HepG2 (cell line): ENCODE data around the gene ULBP2. TPM values are rescaled to one million over a fixed set of nuclear protein-coding genes. Genes with fewer than 3 reads are reported as not detected.

ENCODE experiments used
- ATAC-seq: fragments of 200-7000 bp; cut with Tn5 transposase; 3 replicates; pipeline ENCODE4 v1.9.1; 2020; ENCODE audit warnings: mild to moderate bottlenecking, moderate library complexity
- BruUV-seq: library from RNA; stranded (reverse); fragments of 400-500 nt; replicated peaks from 2 replicates; lab custom pipeline; 2021; lab: Mats Ljungman, UMichigan
- CTCF ChIA-PET: fragments of 300-600 bp; formaldehyde crosslinking; extraction: SDS; loops from one replicate; lab custom pipeline; 2021; ENCODE audit warnings: low total read pairs, inconsistent platforms, low intra/inter-chr PET ratio; lab: Yijun Ruan, JAX
- POLR2A ChIA-PET: fragments of 350-600 bp; sonication (Branson Sonifier 250); formaldehyde crosslinking; loops from one replicate; lab custom pipeline; 2020; ENCODE audit warnings: antibody characterized with exemption, inconsistent platforms; lab: Yijun Ruan, JAX
- DNase-seq: peaks from one replicate; pipeline ENCODE4 v3.0.0-alpha.2; 2015; ENCODE audit warnings: low spot score
- FAIRE-seq: peaks from 3 replicates; lab custom pipeline; 2011; peaks lifted over from hg19 to GRCh38; lab: Jason Lieb, UNC
- H2AFZ ChIP-seq: one replicate; pipeline ENCODE4 v1.6.1; 2011; ENCODE audit warnings: low read length, inconsistent platforms
- H3K27ac ChIP-seq: fragments of 300-600 bp; 3 replicates; pipeline ENCODE4 v1.8.0; 2011; ENCODE audit warnings: mixed run types, mild to moderate bottlenecking, mixed read lengths, low read length, inconsistent platforms; ENCODE audit not compliant: insufficient read depth; ENCODE audit errors: extremely low read length
- H3K27me3 ChIP-seq, 2 experiments: fragments of 200-600 bp in 1 of 2; 2 replicates in 1 of 2; 3 replicates in 1 of 2; pipeline versions ENCODE4 v1.6.0 to v1.8.0; 2011; ENCODE audit warnings: low read length in 2 of 2, mild to moderate bottlenecking in 2 of 2, moderate library complexity in 2 of 2, inconsistent platforms in 1 of 2; ENCODE audit not compliant: insufficient read depth in 2 of 2, control insufficient read depth in 1 of 2
- H3K36me3 ChIP-seq, 2 experiments: fragments of 200-600 bp in 1 of 2; replicated peaks in 1 of 2; 2 replicates in 1 of 2; 3 replicates in 1 of 2; pipeline versions ENCODE4 v1.5.1 to v1.8.0; 2011; ENCODE audit warnings: low read length in 2 of 2, inconsistent platforms in 1 of 2; ENCODE audit not compliant: insufficient read depth in 2 of 2, control insufficient read depth in 1 of 2
- H3K4me1 ChIP-seq: 2 replicates; pipeline ENCODE4 v1.5.1; 2012; ENCODE audit warnings: low read length, inconsistent platforms; ENCODE audit not compliant: insufficient read depth
- H3K4me2 ChIP-seq: 2 replicates; pipeline ENCODE4 v1.6.0; 2011; ENCODE audit warnings: low read depth, low read length, inconsistent platforms
- H3K4me3 ChIP-seq, 3 experiments: fragments of 200-600 bp in 1 of 3; sonication (generic), shearing (Covaris generic) in 1 of 3; replicated peaks in 1 of 3; 2 replicates each; pipeline ENCODE4 v1.5.1; 2011 to 2016; ENCODE audit warnings: low read length in 3 of 3, inconsistent platforms in 2 of 3, low read depth in 2 of 3, mild to moderate bottlenecking in 2 of 3, control low read depth in 1 of 3, mixed read lengths in 1 of 3; ENCODE audit not compliant: insufficient read depth in 1 of 3
- H3K79me2 ChIP-seq: one replicate; pipeline ENCODE4 v1.6.1; 2011; ENCODE audit warnings: low read length, inconsistent platforms; ENCODE audit not compliant: insufficient read depth
- H3K9ac ChIP-seq: 2 replicates; pipeline ENCODE4 v1.6.0; 2011; ENCODE audit warnings: mild to moderate bottlenecking, low read depth, low read length, inconsistent platforms; ENCODE audit not compliant: insufficient read depth
- H3K9me3 ChIP-seq: 2 replicates; pipeline ENCODE4 v1.5.1; 2012; ENCODE audit warnings: mild to moderate bottlenecking, low read length
- H4K20me1 ChIP-seq: 2 replicates; pipeline ENCODE4 v1.6.0; 2011; ENCODE audit warnings: inconsistent platforms, mild to moderate bottlenecking, low read length, moderate library complexity; ENCODE audit not compliant: insufficient read depth
- EEA1 ChIP-seq: sonication (generic); formaldehyde crosslinking; IDR thresholded peaks from 2 replicates; pipeline ENCODE4 v1.5.1; 2020; ENCODE audit warnings: mild to moderate bottlenecking, missing genetic modification reagents, borderline replicate concordance
- FOXP1 ChIP-seq, 2 experiments: fragments of 450-650 bp in 1 of 2; IDR thresholded peaks; 2 replicates each; pipeline ENCODE4 v1.6.1; 2017 to 2018; ENCODE audit warnings: antibody characterized with exemption in 1 of 2
- HHEX ChIP-seq: IDR thresholded peaks from 2 replicates; pipeline ENCODE4 v1.6.1; 2016; ENCODE audit warnings: control low read depth
- NR2F6 ChIP-seq, 2 experiments: IDR thresholded peaks; 2 replicates each; pipeline ENCODE4 v1.6.1; 2016; ENCODE audit warnings: antibody characterized with exemption in 1 of 2, mild to moderate bottlenecking in 1 of 2
- SIX4 ChIP-seq: sonication (generic); formaldehyde crosslinking; IDR thresholded peaks from 2 replicates; pipeline ENCODE4 v1.4.0; 2020; ENCODE audit warnings: missing genetic modification reagents
- TEAD2 ChIP-seq: sonication (generic); formaldehyde crosslinking; IDR thresholded peaks from 2 replicates; pipeline ENCODE4 v1.9.0; 2021; ENCODE audit warnings: missing genetic modification reagents
- TEAD3 ChIP-seq: optimal IDR thresholded peaks from 2 replicates; pipeline ENCODE3; 2016; ENCODE audit warnings: borderline replicate concordance
- ZBTB7B ChIP-seq: sonication (generic); formaldehyde crosslinking; IDR thresholded peaks from 2 replicates; pipeline ENCODE4 v1.4.0; 2020; ENCODE audit warnings: missing genetic modification reagents
- ZNF567 ChIP-seq: sonication (generic); formaldehyde crosslinking; IDR thresholded peaks from 2 replicates; pipeline ENCODE4 v1.8.1; 2023; ENCODE audit warnings: mild to moderate bottlenecking, missing genetic modification reagents, borderline replicate concordance
- ZNF580 ChIP-seq: IDR thresholded peaks from 2 replicates; pipeline ENCODE4 v1.6.1; 2016; ENCODE audit warnings: low read depth, borderline replicate concordance
- ZSCAN22 ChIP-seq: sonication (generic); formaldehyde crosslinking; IDR thresholded peaks from 2 replicates; pipeline ENCODE4 v1.4.0; 2020; ENCODE audit warnings: mild to moderate bottlenecking, missing genetic modification reagents
- ZUFSP ChIP-seq: sonication (generic); formaldehyde crosslinking; IDR thresholded peaks from 2 replicates; pipeline ENCODE4 v1.9.0; 2021; ENCODE audit warnings: missing genetic modification reagents, mild to moderate bottlenecking, borderline replicate concordance
- WGBS: methylation state at CpG from one replicate; pipeline ENCODE4 v1.1.6; 2017; ENCODE audit warnings: low lambda C conversion rate; 5-methylcytosine and 5-hydroxymethylcytosine counted together
- in situ Hi-C: cut with HindIII; loops from 2 replicates; pipeline ENCODE4 v1.10.0; 2017; ENCODE audit warnings: low pct_unique_long_range_greater_than_20kb; ENCODE audit not compliant: extremely low pct_ligation_motif_present
- intact Hi-C: fragments of 100-400 bp; cut with micrococcal nuclease; formaldehyde crosslinking; loops from one replicate; pipeline ENCODE4 v1.10.0; 2022; ENCODE audit not compliant: unreplicated experiment
- polyA plus RNA-seq, 8 experiments: library from polyadenylated mRNA; depleted of rRNA in 3 of 8; stranded (reverse) in 7 of 8; unstranded in 1 of 8; fragments of >200 nt; fragmentation: Illumina TruSeq in 4 of 8; extraction: Trizol in 4 of 8; gene quantifications; 2 replicates each; pipeline versions ENCODE4 v1.2.1 to v1.2.3, GENCODE V29; 2011 to 2016; ENCODE audit warnings: low read depth in 4 of 8, missing spikeins in 1 of 8, mixed read lengths in 1 of 8; ENCODE audit not compliant: insufficient read depth in 1 of 8
- total RNA-seq, 5 experiments: library from RNA; depleted of rRNA; stranded (reverse); fragments of >200 nt; fragmentation: Illumina TruSeq; extraction: Trizol; gene quantifications; 2 replicates each; pipeline ENCODE4 v1.2.3, GENCODE V29; 2016; ENCODE audit warnings: low read depth in 1 of 5
- TF ChIP-seq, protein P1 (sequence below): sonication (generic); formaldehyde crosslinking; IDR thresholded peaks from 2 replicates; pipeline ENCODE4 v1.5.1; 2020; ENCODE audit warnings: missing genetic modification reagents, mild to moderate bottlenecking, borderline replicate concordance
- TF ChIP-seq, protein P2 (sequence below): sonication (generic); formaldehyde crosslinking; IDR thresholded peaks from 2 replicates; pipeline ENCODE4 v1.4.0; 2020; ENCODE audit warnings: low read depth, mild to moderate bottlenecking, missing genetic modification reagents
- TF ChIP-seq, protein P3 (sequence below): sonication (generic); formaldehyde crosslinking; IDR thresholded peaks from 2 replicates; pipeline ENCODE4 v1.8.1; 2022; ENCODE audit warnings: mild to moderate bottlenecking, missing genetic modification reagents

Gene ULBP2
- total and polyA plus RNA-seq, 2 of the 13 experiments (the other 11 are each of a cell fraction or from before 2014, with no cell fraction given): not detected

DNA sequence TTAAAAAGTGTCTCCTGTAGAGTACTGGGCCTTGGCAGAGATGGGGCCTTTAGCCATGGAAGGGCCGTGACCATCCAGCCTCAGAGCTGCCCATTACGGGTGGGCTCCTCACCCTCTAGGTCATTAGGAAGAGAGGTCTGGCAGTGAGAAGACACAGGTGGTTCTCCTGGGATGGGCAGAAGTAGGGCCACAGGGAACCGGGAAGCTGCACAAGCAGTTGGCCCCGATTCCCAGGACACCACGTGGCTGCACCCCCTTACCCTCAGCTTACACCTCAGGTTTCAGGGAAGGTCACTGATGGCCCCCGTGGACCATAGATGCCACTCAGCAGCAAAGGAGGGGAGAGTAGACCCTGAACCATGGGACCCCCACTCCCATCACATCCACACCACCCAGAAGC lies 20.5 kb upstream of the ULBP2 start:
- H3K27me3 ChIP-seq: peaks cover 13 to 76% of the 10 kb centered on the region in 2 experiments
- no peak overlapping the region for H2AFZ ChIP-seq
- FAIRE-seq (no peak), ATAC-seq (no peak), DNase-seq (no peak)
- H3K79me2 ChIP-seq: no peaks in the 10 kb centered on the region
- CTCF ChIA-PET: no interaction called here
- H3K4me2 ChIP-seq: no peak overlapping the region
- POLR2A ChIA-PET: no interaction called here
- no peaks in the 10 kb centered on the region for H3K36me3 ChIP-seq
- H3K4me3 ChIP-seq: no peak overlapping the region
- WGBS: 37% methylated on average over 6 of the region's 6 CpGs
- H3K4me1 ChIP-seq: peaks cover 31% of the 10 kb centered on the region
- no TSS peak for BruUV-seq
- intact Hi-C loops (no loop called here), in situ Hi-C loops (loop anchor here (5.0 kb wide), 2 partner anchors 79 to 199 kb away; no protein-coding TSS in a partner anchor)
- H3K27ac ChIP-seq: no peak overlapping the region
- no peak overlapping the region for H3K9ac ChIP-seq
- no peaks in the 10 kb centered on the region for H4K20me1 ChIP-seq
- H3K9me3 ChIP-seq: no peaks in the 10 kb centered on the region
- TF ChIP-seq FOXP1 (IDR thresholded peaks at IDR 0.05) (no peak), FOXP1 (CRISPR knock-in tag; IDR thresholded peaks at IDR 0.05) (no peak), EEA1 (CRISPR knock-in tag) (no peak), TEAD3 (CRISPR knock-in tag) (no peak), ZNF580 (CRISPR knock-in tag) (no peak), ZNF567 (CRISPR knock-in tag) (no peak), TEAD2 (CRISPR knock-in tag) (no peak), ZUFSP (CRISPR knock-in tag) (no peak), SIX4 (CRISPR knock-in tag) (no peak), ZSCAN22 (CRISPR knock-in tag) (no peak), ZBTB7B (CRISPR knock-in tag) (no peak), HHEX (CRISPR knock-in tag) (no peak), NR2F6 (IDR thresholded peaks at IDR 0.05) (no peak), NR2F6 (CRISPR knock-in tag; IDR thresholded peaks at IDR 0.05) (no peak)
- TF ChIP-seq, protein P1, sequence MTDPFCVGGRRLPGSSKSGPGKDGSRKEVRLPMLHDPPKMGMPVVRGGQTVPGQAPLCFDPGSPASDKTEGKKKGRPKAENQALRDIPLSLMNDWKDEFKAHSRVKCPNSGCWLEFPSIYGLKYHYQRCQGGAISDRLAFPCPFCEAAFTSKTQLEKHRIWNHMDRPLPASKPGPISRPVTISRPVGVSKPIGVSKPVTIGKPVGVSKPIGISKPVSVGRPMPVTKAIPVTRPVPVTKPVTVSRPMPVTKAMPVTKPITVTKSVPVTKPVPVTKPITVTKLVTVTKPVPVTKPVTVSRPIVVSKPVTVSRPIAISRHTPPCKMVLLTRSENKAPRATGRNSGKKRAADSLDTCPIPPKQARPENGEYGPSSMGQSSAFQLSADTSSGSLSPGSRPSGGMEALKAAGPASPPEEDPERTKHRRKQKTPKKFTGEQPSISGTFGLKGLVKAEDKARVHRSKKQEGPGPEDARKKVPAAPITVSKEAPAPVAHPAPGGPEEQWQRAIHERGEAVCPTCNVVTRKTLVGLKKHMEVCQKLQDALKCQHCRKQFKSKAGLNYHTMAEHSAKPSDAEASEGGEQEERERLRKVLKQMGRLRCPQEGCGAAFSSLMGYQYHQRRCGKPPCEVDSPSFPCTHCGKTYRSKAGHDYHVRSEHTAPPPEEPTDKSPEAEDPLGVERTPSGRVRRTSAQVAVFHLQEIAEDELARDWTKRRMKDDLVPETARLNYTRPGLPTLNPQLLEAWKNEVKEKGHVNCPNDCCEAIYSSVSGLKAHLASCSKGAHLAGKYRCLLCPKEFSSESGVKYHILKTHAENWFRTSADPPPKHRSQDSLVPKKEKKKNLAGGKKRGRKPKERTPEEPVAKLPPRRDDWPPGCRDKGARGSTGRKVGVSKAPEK: no peak
- TF ChIP-seq, protein P2, sequence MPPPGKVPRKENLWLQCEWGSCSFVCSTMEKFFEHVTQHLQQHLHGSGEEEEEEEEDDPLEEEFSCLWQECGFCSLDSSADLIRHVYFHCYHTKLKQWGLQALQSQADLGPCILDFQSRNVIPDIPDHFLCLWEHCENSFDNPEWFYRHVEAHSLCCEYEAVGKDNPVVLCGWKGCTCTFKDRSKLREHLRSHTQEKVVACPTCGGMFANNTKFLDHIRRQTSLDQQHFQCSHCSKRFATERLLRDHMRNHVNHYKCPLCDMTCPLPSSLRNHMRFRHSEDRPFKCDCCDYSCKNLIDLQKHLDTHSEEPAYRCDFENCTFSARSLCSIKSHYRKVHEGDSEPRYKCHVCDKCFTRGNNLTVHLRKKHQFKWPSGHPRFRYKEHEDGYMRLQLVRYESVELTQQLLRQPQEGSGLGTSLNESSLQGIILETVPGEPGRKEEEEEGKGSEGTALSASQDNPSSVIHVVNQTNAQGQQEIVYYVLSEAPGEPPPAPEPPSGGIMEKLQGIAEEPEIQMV: no peak
- TF ChIP-seq, protein P3, sequence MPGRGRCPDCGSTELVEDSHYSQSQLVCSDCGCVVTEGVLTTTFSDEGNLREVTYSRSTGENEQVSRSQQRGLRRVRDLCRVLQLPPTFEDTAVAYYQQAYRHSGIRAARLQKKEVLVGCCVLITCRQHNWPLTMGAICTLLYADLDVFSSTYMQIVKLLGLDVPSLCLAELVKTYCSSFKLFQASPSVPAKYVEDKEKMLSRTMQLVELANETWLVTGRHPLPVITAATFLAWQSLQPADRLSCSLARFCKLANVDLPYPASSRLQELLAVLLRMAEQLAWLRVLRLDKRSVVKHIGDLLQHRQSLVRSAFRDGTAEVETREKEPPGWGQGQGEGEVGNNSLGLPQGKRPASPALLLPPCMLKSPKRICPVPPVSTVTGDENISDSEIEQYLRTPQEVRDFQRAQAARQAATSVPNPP (CRISPR knock-in tag): no peak
